NCI-H460 (cell line): Measurements from ENCODE around the gene ZNRF4. TPM values are rescaled to one million over a fixed set of nuclear protein-coding genes. Genes with fewer than 3 reads are reported as not detected.
"Not testable (repeated sequence)": the region's sequence is repeated elsewhere in the genome, so short reads cannot be mapped to it uniquely, and the experiment has no call there.

Experiments used
- DNase-seq: peaks from one replicate; pipeline ENCODE4 v3.0.0-alpha.2; 2016; ENCODE audit warnings: low read depth; ENCODE audit errors: extremely low read depth
- total RNA-seq: library from RNA; depleted of rRNA; stranded (reverse); fragments of >200 nt; shearing (Covaris generic); gene quantifications from 2 replicates; pipeline ENCODE4 v1.2.3, GENCODE V29; 2014

ZNRF4 gene
- total RNA-seq, 1 experiment from 2014 or later = not detected

- no peak for DNase-seq
These were observed 17.1 kb downstream of the ZNRF4 start for GRCh38 chr19:5472286-5472685.

- DNase-seq = no peak
These were observed 18.4 kb downstream of the ZNRF4 start for GRCh38 chr19:5473646-5474045.

- no peak for DNase-seq
These were observed 22.4 kb downstream of the ZNRF4 start for GRCh38 chr19:5477451-5478215.

- no peak for DNase-seq
These were observed 23.2 kb downstream of the ZNRF4 start for GRCh38 chr19:5478241-5478924.

GRCh38 chr19:5478925-5479588 is 23.8 kb downstream of the ZNRF4 start:
- DNase-seq = no peak

GRCh38 chr19:5479958-5480357 is 24.7 kb downstream of the ZNRF4 start:
- DNase-seq = no peak

GRCh38 chr19:5480427-5480836 is 25.2 kb downstream of the ZNRF4 start:
- DNase-seq = peak; percentile 8

GRCh38 chr19:5481957-5482356 is 26.7 kb downstream of the ZNRF4 start:
- no peak for DNase-seq

- DNase-seq = no peak
These were observed 29.4 kb downstream of the ZNRF4 start for GRCh38 chr19:5484398-5485285.

- no peak for DNase-seq
These were observed 30.0 kb downstream of the ZNRF4 start for GRCh38 chr19:5485286-5485636.

- DNase-seq = not testable (repeated sequence)
These were observed 30.4 kb downstream of the ZNRF4 start for GRCh38 chr19:5485658-5486057.

GRCh38 chr19:5487222-5487621 is 32.0 kb downstream of the ZNRF4 start:
- DNase-seq = no peak

- no peak for DNase-seq
These were observed 34.3 kb downstream of the ZNRF4 start for GRCh38 chr19:5489551-5489950.

GRCh38 chr19:5491565-5491964 is 36.3 kb downstream of the ZNRF4 start:
- no peak for DNase-seq

- DNase-seq = no peak
These were observed 37.0 kb downstream of the ZNRF4 start for GRCh38 chr19:5492281-5492634.

- no peak for DNase-seq
These were observed 37.6 kb downstream of the ZNRF4 start for GRCh38 chr19:5492635-5493409.

- no peak for DNase-seq
These were observed 39.6 kb downstream of the ZNRF4 start for GRCh38 chr19:5494773-5495172.

- no peak for DNase-seq
These were observed 40.6 kb downstream of the ZNRF4 start for GRCh38 chr19:5495792-5496191.

- no peak for DNase-seq
These were observed 42.1 kb downstream of the ZNRF4 start for GRCh38 chr19:5497297-5497696.
